WTC11 (cell line): ENCODE data around the gene ARHGAP45. TPM values are rescaled to one million over a fixed set of nuclear protein-coding genes. Genes with fewer than 3 reads are reported as not detected.

Source experiments
- ATF3 ChIP-seq: sonication (generic); formaldehyde crosslinking; conservative IDR thresholded peaks from 2 replicates; pipeline ENCODE4 v1.8.1; 2022; ENCODE audit warnings: mild to moderate bottlenecking, missing genetic modification reagents
- CBFB ChIP-seq: sonication (generic); formaldehyde crosslinking; IDR thresholded peaks from 2 replicates; pipeline ENCODE4 v1.8.1; 2022; ENCODE audit warnings: mild to moderate bottlenecking, low read depth, missing genetic modification reagents
- CREM ChIP-seq: sonication (generic); formaldehyde crosslinking; IDR thresholded peaks from 2 replicates; pipeline ENCODE4 v1.8.1; 2022; ENCODE audit warnings: mild to moderate bottlenecking, missing genetic modification reagents, moderate library complexity
- FOXP4 ChIP-seq: sonication (generic); formaldehyde crosslinking; IDR thresholded peaks from 2 replicates; pipeline ENCODE4 v1.8.0; 2022; ENCODE audit warnings: mild to moderate bottlenecking, missing genetic modification reagents
- HMGA2 ChIP-seq: fragments of 250-450 bp; sonication (Bioruptor Pico); IDR thresholded peaks from 2 replicates; pipeline ENCODE4 v1.4.0; 2021; ENCODE audit warnings: mild to moderate bottlenecking, moderate library complexity
- KAT7 ChIP-seq: sonication (generic); formaldehyde crosslinking; IDR thresholded peaks from 2 replicates; pipeline ENCODE4 v1.8.1; 2023; ENCODE audit warnings: missing genetic modification reagents, mild to moderate bottlenecking, borderline replicate concordance
- MLX ChIP-seq: sonication (generic); formaldehyde crosslinking; IDR thresholded peaks from 2 replicates; pipeline ENCODE4 v1.8.1; 2023; ENCODE audit warnings: mild to moderate bottlenecking, missing genetic modification reagents, moderate library complexity
- NFATC4 ChIP-seq: fragments of 250-450 bp; sonication (Bioruptor Pico); IDR thresholded peaks from 2 replicates; pipeline ENCODE4 v1.9.0; 2021; ENCODE audit warnings: mild to moderate bottlenecking
- NFE2L1 ChIP-seq: sonication (generic); formaldehyde crosslinking; IDR thresholded peaks from 2 replicates; pipeline ENCODE4 v1.8.1; 2023; ENCODE audit warnings: missing genetic modification reagents
- NFYB ChIP-seq: sonication (generic); formaldehyde crosslinking; conservative IDR thresholded peaks from 2 replicates; pipeline ENCODE4 v1.8.0; 2022; ENCODE audit warnings: low read depth, missing genetic modification reagents
- RELA ChIP-seq: sonication (generic); formaldehyde crosslinking; IDR thresholded peaks from 2 replicates; pipeline ENCODE4 v1.8.1; 2022; ENCODE audit warnings: missing genetic modification reagents, mild to moderate bottlenecking, borderline replicate concordance
- RORB ChIP-seq: fragments of 250-450 bp; sonication (Bioruptor Pico); IDR thresholded peaks from 2 replicates; pipeline ENCODE4 v1.9.0; 2021; ENCODE audit warnings: mild to moderate bottlenecking
- SOX15 ChIP-seq: fragments of 250-450 bp; sonication (Bioruptor Pico); IDR thresholded peaks from 2 replicates; pipeline ENCODE4 v1.9.0; 2021; ENCODE audit warnings: mild to moderate bottlenecking
- TCF7 ChIP-seq: sonication (generic); formaldehyde crosslinking; IDR thresholded peaks from 2 replicates; pipeline ENCODE4 v1.8.0; 2022; ENCODE audit warnings: mild to moderate bottlenecking, low read depth, missing genetic modification reagents, moderate library complexity
- ZNF219 ChIP-seq: sonication (generic); formaldehyde crosslinking; IDR thresholded peaks from 2 replicates; pipeline ENCODE4 v1.8.0; 2023; ENCODE audit warnings: missing genetic modification reagents, mild to moderate bottlenecking, borderline replicate concordance
- ZNF232 ChIP-seq: sonication (generic); formaldehyde crosslinking; IDR thresholded peaks from 2 replicates; pipeline ENCODE4 v1.8.0; 2022; ENCODE audit warnings: mild to moderate bottlenecking, missing genetic modification reagents
- ZNF281 ChIP-seq: sonication (generic); formaldehyde crosslinking; IDR thresholded peaks from 2 replicates; pipeline ENCODE4 v1.8.0; 2023; ENCODE audit warnings: mild to moderate bottlenecking, missing genetic modification reagents
- ZNF317 ChIP-seq: sonication (generic); formaldehyde crosslinking; IDR thresholded peaks from 2 replicates; pipeline ENCODE4 v1.8.1; 2023; ENCODE audit warnings: low read depth, mild to moderate bottlenecking, moderate library complexity, missing genetic modification reagents, borderline replicate concordance
- ZNF425 ChIP-seq: fragments of 250-450 bp; sonication (Bioruptor Pico); conservative IDR thresholded peaks from 2 replicates; pipeline ENCODE4 v1.9.0; 2021; ENCODE audit warnings: mild to moderate bottlenecking
- ZNF532 ChIP-seq: fragments of 250-450 bp; sonication (Bioruptor Pico); IDR thresholded peaks from 2 replicates; pipeline ENCODE4 v1.9.0; 2021; ENCODE audit warnings: mild to moderate bottlenecking, borderline replicate concordance
- total RNA-seq: library from RNA; stranded (reverse); gene quantifications from 3 replicates; pipeline ENCODE4 v1.2.3, GENCODE V29; 2021

ARHGAP45 gene
- total RNA-seq, 1 experiment from 2014 or later: 40.9 TPM

- TF ChIP-seq SOX15 (CRISPR knock-in tag) (no peak), FOXP4 (CRISPR knock-in tag) (no peak), MLX (CRISPR knock-in tag) (no peak), HMGA2 (no peak), ATF3 (CRISPR knock-in tag) (no peak), ZNF532 (CRISPR knock-in tag) (no peak), RORB (CRISPR knock-in tag) (no peak), ZNF281 (CRISPR knock-in tag) (no peak), RELA (CRISPR knock-in tag) (no peak), NFYB (peak; percentile 96), CBFB (no peak), TCF7 (CRISPR knock-in tag) (no peak), NFE2L1 (CRISPR knock-in tag) (no peak), NFATC4 (CRISPR knock-in tag) (no peak), ZNF219 (CRISPR knock-in tag) (no peak), CREM (CRISPR knock-in tag) (0 out of 2 replicates have a peak, but pooled peaks have one; percentile 40), ZNF317 (CRISPR knock-in tag) (no peak), KAT7 (CRISPR knock-in tag) (no peak), ZNF425 (CRISPR knock-in tag) (no peak), ZNF232 (CRISPR knock-in tag) (no peak)
- TF ChIP-seq, all 79 proteins: peak for 5
Measured at GRCh38 chr19:1040476-1041271, 26.3 kb upstream of the ARHGAP45 start (continued).
